HepG2 (cell line): ENCODE measurements around the gene CCDC88C. TPM values are rescaled to one million over a fixed set of nuclear protein-coding genes. Genes with fewer than 3 reads are reported as not detected.

Source experiments
- ATAC-seq: fragments of 200-7000 bp; cut with Tn5 transposase; 3 replicates; pipeline ENCODE4 v1.9.1; 2020; ENCODE audit warnings: mild to moderate bottlenecking, moderate library complexity
- BruUV-seq: library from RNA; stranded (reverse); fragments of 400-500 nt; replicated peaks from 2 replicates; lab custom pipeline; 2021; lab: Mats Ljungman, UMichigan
- CTCF ChIA-PET: fragments of 300-600 bp; formaldehyde crosslinking; extraction: SDS; loops from one replicate; lab custom pipeline; 2021; ENCODE audit warnings: low total read pairs, inconsistent platforms, low intra/inter-chr PET ratio; lab: Yijun Ruan, JAX
- POLR2A ChIA-PET: fragments of 350-600 bp; sonication (Branson Sonifier 250); formaldehyde crosslinking; loops from one replicate; lab custom pipeline; 2020; ENCODE audit warnings: antibody characterized with exemption, inconsistent platforms; lab: Yijun Ruan, JAX
- DNase-seq: peaks from one replicate; pipeline ENCODE4 v3.0.0-alpha.2; 2015; ENCODE audit warnings: low spot score
- FAIRE-seq: peaks from 3 replicates; lab custom pipeline; 2011; peaks lifted over from hg19 to GRCh38; lab: Jason Lieb, UNC
- H2AFZ ChIP-seq: one replicate; pipeline ENCODE4 v1.6.1; 2011; ENCODE audit warnings: low read length, inconsistent platforms
- H3K27ac ChIP-seq: fragments of 300-600 bp; 3 replicates; pipeline ENCODE4 v1.8.0; 2011; ENCODE audit warnings: mixed run types, mild to moderate bottlenecking, mixed read lengths, low read length, inconsistent platforms; ENCODE audit not compliant: insufficient read depth; ENCODE audit errors: extremely low read length
- H3K27me3 ChIP-seq, 2 experiments: fragments of 200-600 bp in 1 of 2; 2 replicates in 1 of 2; 3 replicates in 1 of 2; pipeline versions ENCODE4 v1.6.0 to v1.8.0; 2011; ENCODE audit warnings: low read length in 2 of 2, mild to moderate bottlenecking in 2 of 2, moderate library complexity in 2 of 2, inconsistent platforms in 1 of 2; ENCODE audit not compliant: insufficient read depth in 2 of 2, control insufficient read depth in 1 of 2
- H3K36me3 ChIP-seq, 2 experiments: fragments of 200-600 bp in 1 of 2; replicated peaks in 1 of 2; 2 replicates in 1 of 2; 3 replicates in 1 of 2; pipeline versions ENCODE4 v1.5.1 to v1.8.0; 2011; ENCODE audit warnings: low read length in 2 of 2, inconsistent platforms in 1 of 2; ENCODE audit not compliant: insufficient read depth in 2 of 2, control insufficient read depth in 1 of 2
- H3K4me1 ChIP-seq: 2 replicates; pipeline ENCODE4 v1.5.1; 2012; ENCODE audit warnings: low read length, inconsistent platforms; ENCODE audit not compliant: insufficient read depth
- H3K4me2 ChIP-seq: 2 replicates; pipeline ENCODE4 v1.6.0; 2011; ENCODE audit warnings: low read depth, low read length, inconsistent platforms
- H3K4me3 ChIP-seq, 3 experiments: fragments of 200-600 bp in 1 of 3; sonication (generic), shearing (Covaris generic) in 1 of 3; replicated peaks in 1 of 3; 2 replicates each; pipeline ENCODE4 v1.5.1; 2011 to 2016; ENCODE audit warnings: low read length in 3 of 3, inconsistent platforms in 2 of 3, low read depth in 2 of 3, mild to moderate bottlenecking in 2 of 3, control low read depth in 1 of 3, mixed read lengths in 1 of 3; ENCODE audit not compliant: insufficient read depth in 1 of 3
- H3K79me2 ChIP-seq: one replicate; pipeline ENCODE4 v1.6.1; 2011; ENCODE audit warnings: low read length, inconsistent platforms; ENCODE audit not compliant: insufficient read depth
- H3K9ac ChIP-seq: 2 replicates; pipeline ENCODE4 v1.6.0; 2011; ENCODE audit warnings: mild to moderate bottlenecking, low read depth, low read length, inconsistent platforms; ENCODE audit not compliant: insufficient read depth
- H3K9me3 ChIP-seq: 2 replicates; pipeline ENCODE4 v1.5.1; 2012; ENCODE audit warnings: mild to moderate bottlenecking, low read length
- H4K20me1 ChIP-seq: 2 replicates; pipeline ENCODE4 v1.6.0; 2011; ENCODE audit warnings: inconsistent platforms, mild to moderate bottlenecking, low read length, moderate library complexity; ENCODE audit not compliant: insufficient read depth
- KAT8 ChIP-seq: IDR thresholded peaks from 2 replicates; pipeline ENCODE4 v1.6.1; 2016; ENCODE audit warnings: missing genetic modification reagents, missing compliant biosample characterization
- MXD1 ChIP-seq: sonication (generic); formaldehyde crosslinking; IDR thresholded peaks from 2 replicates; pipeline ENCODE4 v1.4.0; 2020; ENCODE audit warnings: mild to moderate bottlenecking, missing genetic modification reagents
- RBM22 ChIP-seq: fragments of 200-400 bp; formaldehyde crosslinking; optimal IDR thresholded peaks from 2 replicates; pipeline ENCODE3; 2017; ENCODE audit warnings: mild to moderate bottlenecking, low read length, moderate library complexity
- RFX5 ChIP-seq: IDR thresholded peaks from 2 replicates; pipeline ENCODE4 v1.6.1; 2011; ENCODE audit warnings: low read depth, low read length, improper control_type of control experiment
- SAFB2 ChIP-seq: sonication (generic); formaldehyde crosslinking; IDR thresholded peaks from 2 replicates; pipeline ENCODE4 v1.5.1; 2020; ENCODE audit warnings: missing genetic modification reagents, low read depth, mild to moderate bottlenecking, borderline replicate concordance
- ZNF24 ChIP-seq: fragments of 450-650 bp; IDR thresholded peaks from 2 replicates; pipeline ENCODE4 v1.6.1; 2017; ENCODE audit warnings: antibody characterized with exemption, mild to moderate bottlenecking
- ZNF354B ChIP-seq: sonication (generic); formaldehyde crosslinking; IDR thresholded peaks from 2 replicates; pipeline ENCODE4 v1.8.0; 2022; ENCODE audit warnings: mild to moderate bottlenecking, missing genetic modification reagents
- WGBS: methylation state at CpG from one replicate; pipeline ENCODE4 v1.1.6; 2017; ENCODE audit warnings: low lambda C conversion rate; 5-methylcytosine and 5-hydroxymethylcytosine counted together
- in situ Hi-C: cut with HindIII; loops from 2 replicates; pipeline ENCODE4 v1.10.0; 2017; ENCODE audit warnings: low pct_unique_long_range_greater_than_20kb; ENCODE audit not compliant: extremely low pct_ligation_motif_present
- intact Hi-C: fragments of 100-400 bp; cut with micrococcal nuclease; formaldehyde crosslinking; loops from one replicate; pipeline ENCODE4 v1.10.0; 2022; ENCODE audit not compliant: unreplicated experiment
- polyA plus RNA-seq, 8 experiments: library from polyadenylated mRNA; depleted of rRNA in 3 of 8; stranded (reverse) in 7 of 8; unstranded in 1 of 8; fragments of >200 nt; fragmentation: Illumina TruSeq in 4 of 8; extraction: Trizol in 4 of 8; gene quantifications; 2 replicates each; pipeline versions ENCODE4 v1.2.1 to v1.2.3, GENCODE V29; 2011 to 2016; ENCODE audit warnings: low read depth in 4 of 8, missing spikeins in 1 of 8, mixed read lengths in 1 of 8; ENCODE audit not compliant: insufficient read depth in 1 of 8
- total RNA-seq, 5 experiments: library from RNA; depleted of rRNA; stranded (reverse); fragments of >200 nt; fragmentation: Illumina TruSeq; extraction: Trizol; gene quantifications; 2 replicates each; pipeline ENCODE4 v1.2.3, GENCODE V29; 2016; ENCODE audit warnings: low read depth in 1 of 5

Gene CCDC88C
- total and polyA plus RNA-seq, 2 of the 13 experiments (the other 11 are each of a cell fraction or from before 2014, with no cell fraction given), result 3.6 to 11.7 TPM

GRCh38 chr14:91349481-91350074 is 68.0 kb downstream of the CCDC88C start:
- ChIA-PET POLR2A (no interaction called here), CTCF (no interaction called here)
- intact Hi-C loops (no loop called here), in situ Hi-C loops (no loop called here)
- no peaks in the 10 kb centered on the region for H3K9me3 ChIP-seq
- H3K79me2 ChIP-seq, result no peaks in the 10 kb centered on the region
- no peaks in the 10 kb centered on the region for H3K27me3 ChIP-seq
- TF ChIP-seq RBM22, result no peak
- FAIRE-seq, result no peak
- H3K4me1 ChIP-seq, result 0 out of 2 replicates have a peak, but pooled peaks cover 7% of the 10 kb centered on the region
- no peak overlapping the region for H2AFZ ChIP-seq
- no peak for ATAC-seq
- no peak overlapping the region for H3K4me2 ChIP-seq
- no peak overlapping the region for H3K9ac ChIP-seq
- H4K20me1 ChIP-seq, result no peaks in the 10 kb centered on the region
- WGBS, result 94% methylated on average over 10 of the region's 10 CpGs
- no peak overlapping the region for H3K27ac ChIP-seq
- peaks cover 0 to 6% of the 10 kb centered on the region in 2 experiments; a peak in 1 of 5 replicates for H3K36me3 ChIP-seq
- H3K4me3 ChIP-seq, result no peak overlapping the region
- BruUV-seq, result no TSS peak
- DNase-seq, result no peak

- ATAC-seq (no peak), DNase-seq (no peak), FAIRE-seq (no peak)
- Histone ChIP-seq H2AFZ (no peak overlapping the region), H3K4me3 (no peak overlapping the region), H3K4me1 (0 out of 2 replicates have a peak, but pooled peaks cover 7% of the 10 kb centered on the region), H3K27me3 (no peaks in the 10 kb centered on the region), H3K4me2 (no peak overlapping the region), H4K20me1 (no peaks in the 10 kb centered on the region), H3K9ac (no peak overlapping the region), H3K36me3 (no peaks in the 10 kb centered on the region; a peak in 1 of 5 replicates), H3K79me2 (no peaks in the 10 kb centered on the region), H3K9me3 (no peaks in the 10 kb centered on the region), H3K27ac (no peak overlapping the region)
- in situ Hi-C loops, result no loop called here
- TF ChIP-seq SAFB2 (CRISPR knock-in tag) (no peak), RFX5 (no peak), KAT8 (CRISPR knock-in tag) (no peak), ZNF354B (CRISPR knock-in tag) (no peak), MXD1 (CRISPR knock-in tag) (no peak), ZNF24 (no peak)
- intact Hi-C loops, result no loop called here
- 86% methylated on average over 9 of the region's 9 CpGs for WGBS
- POLR2A ChIA-PET, result interaction anchor here (0.6 kb wide), 1 partner anchor 16 kb away, joined by 3 read pairs; no protein-coding TSS in a partner anchor
- BruUV-seq, result no TSS peak
- CTCF ChIA-PET, result no interaction called here
Observed at GRCh38 chr14:91348845-91349465, 68.7 kb downstream of the CCDC88C start.
